GM12891 (cell line): ENCODE data around the gene RNF166.

Experiments used
- POLR2AphosphoS5 ChIP-seq: IDR thresholded peaks from 2 replicates; pipeline ENCODE4 v1.6.1; 2011; ENCODE audit warnings: low read depth, low read length, control low read depth
- TAF1 ChIP-seq: IDR thresholded peaks from 2 replicates; pipeline ENCODE4 v1.6.1; 2011; ENCODE audit warnings: low read depth, low read length, control low read depth

DNA sequence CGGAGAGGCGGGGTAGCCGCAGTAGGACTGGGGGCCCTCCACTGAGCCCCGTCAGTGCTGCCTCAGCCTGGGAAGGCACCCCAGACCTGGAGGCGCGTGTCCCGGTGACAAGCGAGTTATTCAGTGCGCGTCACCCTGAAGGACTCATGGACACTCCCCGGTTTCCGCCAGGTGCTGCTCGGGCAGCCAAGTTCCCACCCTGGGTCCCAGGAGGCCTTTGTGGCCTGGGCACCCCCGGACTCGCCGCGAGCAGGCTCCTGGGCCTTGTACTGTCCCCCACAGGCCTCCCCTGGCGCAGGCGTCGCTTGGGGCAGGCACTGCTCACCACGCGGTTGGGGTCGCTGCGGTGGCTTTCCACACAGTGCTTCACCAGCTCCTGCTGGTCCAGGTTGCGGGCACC, 7.6 kb downstream of the RNF166 start:
- TF ChIP-seq TAF1 (no peak), POLR2AphosphoS5 (no peak)
